Ammon's horn (tissue), 1 donor: Measurements from ENCODE around the gene MRPL33.

Experiments used
- DNase-seq: peaks from one replicate; pipeline ENCODE4 v3.0.0-alpha.2; 2016; ENCODE audit warnings: low spot score

Gene MRPL33

GRCh38 chr2:27771548-27772335 is at the start of gene MRPL33:
MRPL33 (plus strand) TSS chr2:27771719; CDS start chr2:27771778, 59 bp downstream.
- peak; percentile 93 for DNase-seq

- no peak for DNase-seq
Observed at GRCh38 chr2:27721884-27722485, 49.5 kb upstream of the MRPL33 start.

GRCh38 chr2:27723372-27724144 is 48.0 kb upstream of the MRPL33 start:
- peak; percentile 82 for DNase-seq

- DNase-seq = no peak
Observed at GRCh38 chr2:27724191-27724590, 47.3 kb upstream of the MRPL33 start.

GRCh38 chr2:27724905-27725701 is 46.4 kb upstream of the MRPL33 start:
- DNase-seq = no peak

- no peak for DNase-seq
Observed at GRCh38 chr2:27727257-27727656, 44.3 kb upstream of the MRPL33 start.

- DNase-seq = no peak
Observed at GRCh38 chr2:27728081-27728858, 43.2 kb upstream of the MRPL33 start.

- no peak for DNase-seq
Observed at GRCh38 chr2:27729198-27729597, 42.3 kb upstream of the MRPL33 start.

- DNase-seq = no peak
Observed at GRCh38 chr2:27729614-27730013, 41.9 kb upstream of the MRPL33 start.

- no peak for DNase-seq
Observed at GRCh38 chr2:27730261-27730662, 41.3 kb upstream of the MRPL33 start.

- no peak for DNase-seq
Observed at GRCh38 chr2:27730980-27731691, 40.4 kb upstream of the MRPL33 start.

GRCh38 chr2:27734305-27734704 is 37.2 kb upstream of the MRPL33 start:
- DNase-seq = no peak

- DNase-seq = peak; percentile 45
Observed at GRCh38 chr2:27735263-27735904, 36.1 kb upstream of the MRPL33 start.

- DNase-seq = no peak
Observed at GRCh38 chr2:27736031-27736889, 35.3 kb upstream of the MRPL33 start.

- no peak for DNase-seq
Observed at GRCh38 chr2:27736890-27737204, 34.7 kb upstream of the MRPL33 start.

- DNase-seq = peak; percentile 33
Observed at GRCh38 chr2:27737676-27738348, 33.7 kb upstream of the MRPL33 start.

- DNase-seq = no peak
Observed at GRCh38 chr2:27738349-27739057, 33.0 kb upstream of the MRPL33 start.

GRCh38 chr2:27739058-27739373 is 32.5 kb upstream of the MRPL33 start:
- no peak for DNase-seq
